H1 (cell line): ENCODE data around the gene CDK13. TPM values are rescaled to one million over a fixed set of nuclear protein-coding genes. Genes with fewer than 3 reads are reported as not detected.

ENCODE experiments used
- CTCF ChIA-PET: fragments of 300-600 bp; sonication (Branson Sonifier 250); formaldehyde crosslinking; loops from one replicate; lab custom pipeline; 2021; ENCODE audit not compliant: partially characterized antibody; lab: Charles Lee
- POLR2A ChIA-PET: fragments of 300-600 bp; sonication (Branson Sonifier 250); formaldehyde crosslinking; loops from one replicate; lab custom pipeline; 2021; ENCODE audit warnings: inconsistent platforms; ENCODE audit not compliant: partially characterized antibody; lab: Charles Lee
- DNase-seq, 2 experiments: peaks; one replicate each; pipeline versions ENCODE4 v3.0.0 to v3.0.0-alpha.2; 2010 to 2022; ENCODE audit warnings: low spot score in 2 of 2, low read depth in 1 of 2, mixed read lengths in 1 of 2
- FAIRE-seq: peaks from 2 replicates; lab custom pipeline; 2011; peaks lifted over from hg19 to GRCh38; lab: Jason Lieb, UNC
- H2AFZ ChIP-seq: 2 replicates; pipeline ENCODE4 v1.8.1; 2012; ENCODE audit warnings: low read length, inconsistent platforms
- H2AK5ac ChIP-seq: 2 replicates; pipeline ENCODE4 v1.6.1; 2013; ENCODE audit warnings: low read depth, low read length
- H2BK120ac ChIP-seq: replicated peaks from 2 replicates; pipeline ENCODE3; 2013; ENCODE audit warnings: low read depth, low read length, inconsistent platforms
- H2BK12ac ChIP-seq: 2 replicates; pipeline ENCODE4 v1.6.1; 2013; ENCODE audit warnings: low read depth, low read length
- H2BK15ac ChIP-seq: 2 replicates; pipeline ENCODE4 v1.6.1; 2013; ENCODE audit warnings: low read length
- H2BK20ac ChIP-seq: 2 replicates; pipeline ENCODE4 v1.6.1; 2013; ENCODE audit warnings: low read length
- H2BK5ac ChIP-seq: 2 replicates; pipeline ENCODE4 v1.6.1; 2013; ENCODE audit warnings: low read depth, low read length
- H3K14ac ChIP-seq: 2 replicates; pipeline ENCODE4 v1.6.1; 2013; ENCODE audit warnings: inconsistent platforms; ENCODE audit not compliant: insufficient read length
- H3K18ac ChIP-seq: 2 replicates; pipeline ENCODE4 v1.6.1; 2013; ENCODE audit warnings: low read length; ENCODE audit errors: extremely low read depth
- H3K23ac ChIP-seq: 2 replicates; pipeline ENCODE4 v1.6.1; 2013; ENCODE audit warnings: inconsistent platforms; ENCODE audit not compliant: insufficient read length
- H3K23me2 ChIP-seq: 2 replicates; pipeline ENCODE4 v1.6.1; 2013; ENCODE audit warnings: low read depth, low read length
- H3K27ac ChIP-seq: 2 replicates; pipeline ENCODE4 v1.6.1; 2011; ENCODE audit warnings: low read depth, low read length, inconsistent platforms
- H3K27me3 ChIP-seq, 4 experiments: replicated peaks in 1 of 4; 1 replicate in 1 of 4; 2 replicates in 3 of 4; pipeline versions ENCODE4 v1.6.1 to v1.8.1; 2011 to 2013; ENCODE audit warnings: low read length in 3 of 4, mild to moderate bottlenecking in 3 of 4, inconsistent platforms in 2 of 4, mixed read lengths in 2 of 4, moderate library complexity in 1 of 4; ENCODE audit not compliant: control insufficient read depth in 3 of 4, insufficient read depth in 3 of 4; ENCODE audit errors: extremely low read depth in 1 of 4
- H3K36me3 ChIP-seq, 4 experiments: 2 replicates each; pipeline versions ENCODE4 v1.6.1 to v1.8.1; 2011 to 2013; ENCODE audit warnings: mild to moderate bottlenecking in 4 of 4, low read length in 3 of 4, moderate library complexity in 2 of 4, control low read depth in 1 of 4, inconsistent platforms in 1 of 4; ENCODE audit not compliant: insufficient read depth in 4 of 4, control insufficient read depth in 2 of 4
- H3K4ac ChIP-seq: replicated peaks from 2 replicates; pipeline ENCODE3; 2013; ENCODE audit warnings: low read length, low read depth, mixed read lengths, inconsistent platforms; ENCODE audit not compliant: insufficient read length
- H3K4me1 ChIP-seq, 4 experiments: replicated peaks in 1 of 4; 1 replicate in 1 of 4; 2 replicates in 3 of 4; pipeline versions ENCODE4 v1.6.1 to v1.8.1; 2011 to 2013; ENCODE audit warnings: low read length in 3 of 4, inconsistent platforms in 2 of 4, mixed read lengths in 1 of 4; ENCODE audit not compliant: insufficient read depth in 4 of 4, control insufficient read depth in 3 of 4
- H3K4me2 ChIP-seq, 2 experiments: 2 replicates each; pipeline versions ENCODE4 v1.6.1 to v1.8.1; 2011 to 2013; ENCODE audit warnings: low read depth in 2 of 2, low read length in 2 of 2, control low read depth in 1 of 2, inconsistent platforms in 1 of 2, mild to moderate bottlenecking in 1 of 2; ENCODE audit not compliant: insufficient read depth in 1 of 2
- H3K4me3 ChIP-seq, 4 experiments: fragments of 200-600, 300-600 bp in 1 of 4; sonication (generic), shearing (Covaris generic), sonication (Bioruptor Twin) in 1 of 4; 2 replicates each; pipeline versions ENCODE4 v1.5.1 to v1.8.1; 2011 to 2016; ENCODE audit warnings: low read length in 4 of 4, low read depth in 3 of 4, control low read depth in 2 of 4, inconsistent platforms in 2 of 4, mild to moderate bottlenecking in 2 of 4, mixed read lengths in 1 of 4, moderate library complexity in 1 of 4; ENCODE audit not compliant: insufficient read depth in 2 of 4; ENCODE audit errors: extremely low read depth in 1 of 4
- H3K56ac ChIP-seq: replicated peaks from 2 replicates; pipeline ENCODE3; 2013; ENCODE audit warnings: low read depth, mild to moderate bottlenecking, mixed read lengths, low read length, inconsistent platforms; ENCODE audit not compliant: insufficient read length
- H3K79me1 ChIP-seq: 2 replicates; pipeline ENCODE4 v1.6.1; 2013; ENCODE audit warnings: low read depth, low read length, control low read depth
- H3K79me2 ChIP-seq, 2 experiments: 2 replicates each; pipeline versions ENCODE4 v1.6.1 to v1.8.1; 2012 to 2013; ENCODE audit warnings: low read length in 2 of 2, mild to moderate bottlenecking in 2 of 2, inconsistent platforms in 1 of 2; ENCODE audit not compliant: insufficient read depth in 2 of 2, control insufficient read depth in 1 of 2
- H3K9ac ChIP-seq, 4 experiments: replicated peaks in 1 of 4; 1 replicate in 1 of 4; 2 replicates in 3 of 4; pipeline versions ENCODE4 v1.6.1 to v1.8.1; 2011 to 2013; ENCODE audit warnings: low read depth in 3 of 4, low read length in 3 of 4, control low read depth in 2 of 4, mild to moderate bottlenecking in 2 of 4, moderate library complexity in 2 of 4, inconsistent platforms in 1 of 4; ENCODE audit errors: extremely low read depth in 1 of 4
- H3K9me3 ChIP-seq, 2 experiments: 2 replicates each; pipeline versions ENCODE4 v1.6.1 to v1.8.1; 2012 to 2013; ENCODE audit warnings: mild to moderate bottlenecking in 2 of 2, moderate library complexity in 2 of 2, control low read depth in 1 of 2, inconsistent platforms in 1 of 2, low read depth in 1 of 2, low read length in 1 of 2, mixed read lengths in 1 of 2; ENCODE audit not compliant: insufficient read depth in 2 of 2
- H4K20me1 ChIP-seq, 2 experiments: replicated peaks in 1 of 2; 2 replicates each; pipeline versions ENCODE3 to v1.8.1; 2011 to 2013; ENCODE audit warnings: inconsistent platforms in 2 of 2, low read length in 2 of 2, mild to moderate bottlenecking in 1 of 2; ENCODE audit not compliant: insufficient read depth in 2 of 2, control insufficient read depth in 1 of 2
- H4K5ac ChIP-seq: 2 replicates; pipeline ENCODE4 v1.6.1; 2013; ENCODE audit warnings: low read length, low read depth, mixed read lengths, inconsistent platforms; ENCODE audit not compliant: insufficient read length
- H4K8ac ChIP-seq: 2 replicates; pipeline ENCODE4 v1.8.0; 2013; ENCODE audit warnings: mild to moderate bottlenecking, moderate library complexity, low read length, inconsistent platforms; ENCODE audit not compliant: insufficient read depth; ENCODE audit errors: extremely low read depth
- H4K91ac ChIP-seq: replicated peaks from 2 replicates; pipeline ENCODE3; 2013; ENCODE audit warnings: low read length, mixed read lengths, inconsistent platforms; ENCODE audit not compliant: insufficient read length
- NANOG ChIP-seq: IDR thresholded peaks from 2 replicates; pipeline ENCODE4 v1.6.1; 2011; ENCODE audit warnings: low read length, low read depth, mild to moderate bottlenecking, inconsistent platforms; ENCODE audit not compliant: insufficient read depth, poor library complexity, severe bottlenecking
- TAF7 ChIP-seq: optimal IDR thresholded peaks from 2 replicates; pipeline ENCODE3; 2011; ENCODE audit warnings: low read depth, mild to moderate bottlenecking, inconsistent platforms, low read length, moderate library complexity, borderline replicate concordance
- WGBS, 2 experiments: shearing (Covaris generic) in 1 of 2; methylation state at CpG; one replicate each; pipeline versions ENCODE4 v1.1.6 to v1.1.7; 2013 to 2015; ENCODE audit warnings: low lambda C conversion rate in 2 of 2, mixed read lengths in 2 of 2, inconsistent platforms in 1 of 2, low coverage in 1 of 2, missing lambda C conversion rate in 1 of 2; ENCODE audit not compliant: insufficient replicate concordance in 2 of 2, insufficient coverage in 1 of 2, insufficient read length in 1 of 2; ENCODE audit errors: extremely low coverage in 1 of 2, missing lambda C conversion rate in 1 of 2; 5-methylcytosine and 5-hydroxymethylcytosine counted together
- polyA plus RNA-seq, 7 experiments: library from polyadenylated mRNA; depleted of rRNA in 3 of 7; stranded (reverse) in 5 of 7; unstranded in 2 of 7; fragments of >200 nt in 5 of 7; fragments of 200-250 nt in 2 of 7; gene quantifications; 1 replicate in 5 of 7; 2 replicates in 1 of 7; 4 replicates in 1 of 7; pipeline versions ENCODE4 v1.2.1 to v1.2.3, GENCODE V29; 2011 to 2013; ENCODE audit warnings: missing spikeins in 2 of 7, mixed read lengths in 2 of 7
- total RNA-seq: library from RNA; stranded (reverse); fragmentation: NEBNext Ultra II Directional; extraction: Animal tissue kit (Norgen Biotek cat#: 25700); gene quantifications from 2 replicates; pipeline ENCODE4 v1.2.1, GENCODE V29; 2021

Gene CDK13
- total and polyA plus RNA-seq, 2 of the 8 experiments (the other 6 are each of a cell fraction or from before 2014, with no cell fraction given), result 22.6 to 49.5 TPM

- ChIA-PET CTCF (interaction anchor here (1.1 kb wide), 1 partner anchor 15 kb away, joined by 4 read pairs; no protein-coding TSS in a partner anchor), POLR2A (no interaction called here)
- no peak overlapping the region for H3K27ac ChIP-seq
- no peak overlapping the region for H4K8ac ChIP-seq
- no peak overlapping the region for H3K14ac ChIP-seq
- no peak overlapping the region for H3K4me3 ChIP-seq
- H3K56ac ChIP-seq, result no peak overlapping the region
- H3K18ac ChIP-seq, result no peak overlapping the region
- peaks cover 0 to 2% of the 10 kb centered on the region in 2 experiments for H4K20me1 ChIP-seq
- H2BK15ac ChIP-seq, result no peak overlapping the region
- TF ChIP-seq TAF7 (no peak), NANOG (no peak)
- H2AK5ac ChIP-seq, result no peak overlapping the region
- H3K9me3 ChIP-seq, result no peaks in the 10 kb centered on the region
- no peak overlapping the region for H4K5ac ChIP-seq
- no peak overlapping the region for H2BK120ac ChIP-seq
- no peaks in the 10 kb centered on the region; the same call in 1 of the 2 replicates for H3K23me2 ChIP-seq
- H2BK20ac ChIP-seq, result no peak overlapping the region
- no peaks in the 10 kb centered on the region for H3K27me3 ChIP-seq
- 94% methylated on average over 3 of the region's 6 CpGs; no CpG with 5 or more reads in 1 of the 2 experiments for WGBS, 2 experiments
- H4K91ac ChIP-seq, result no peak overlapping the region
- H2BK12ac ChIP-seq, result no peak overlapping the region
- peaks cover 0 to 6% of the 10 kb centered on the region in 2 experiments; a peak in 2 of 4 replicates for H3K79me2 ChIP-seq
- FAIRE-seq, result no peak
- no peaks in the 10 kb centered on the region for H3K4me1 ChIP-seq
- H3K79me1 ChIP-seq, result no peaks in the 10 kb centered on the region
- H3K4me2 ChIP-seq, result no peak overlapping the region
- H2AFZ ChIP-seq, result no peak overlapping the region
- no peak for DNase-seq
- no peak overlapping the region for H2BK5ac ChIP-seq
- no peak overlapping the region for H3K4ac ChIP-seq
- no peak overlapping the region for H3K9ac ChIP-seq
- H3K36me3 ChIP-seq, result peaks cover 0 to 34% (median 0%) of the 10 kb centered on the region in 4 experiments; a peak in 3 of 8 replicates
- no peak overlapping the region for H3K23ac ChIP-seq
These were observed 50.8 kb downstream of the CDK13 start for GRCh38 chr7:40000734-40001315.
